ENCODE measurements around the gene UBL7. TPM values are rescaled to one million over a fixed set of nuclear protein-coding genes. Genes with fewer than 3 reads are reported as not detected.

UBL7 gene
- total and polyA plus RNA-seq, 2 donors (not counting 1 experiment from before 2014, with no cell fraction given), result 44.4 to 73.9 TPM

DNA sequence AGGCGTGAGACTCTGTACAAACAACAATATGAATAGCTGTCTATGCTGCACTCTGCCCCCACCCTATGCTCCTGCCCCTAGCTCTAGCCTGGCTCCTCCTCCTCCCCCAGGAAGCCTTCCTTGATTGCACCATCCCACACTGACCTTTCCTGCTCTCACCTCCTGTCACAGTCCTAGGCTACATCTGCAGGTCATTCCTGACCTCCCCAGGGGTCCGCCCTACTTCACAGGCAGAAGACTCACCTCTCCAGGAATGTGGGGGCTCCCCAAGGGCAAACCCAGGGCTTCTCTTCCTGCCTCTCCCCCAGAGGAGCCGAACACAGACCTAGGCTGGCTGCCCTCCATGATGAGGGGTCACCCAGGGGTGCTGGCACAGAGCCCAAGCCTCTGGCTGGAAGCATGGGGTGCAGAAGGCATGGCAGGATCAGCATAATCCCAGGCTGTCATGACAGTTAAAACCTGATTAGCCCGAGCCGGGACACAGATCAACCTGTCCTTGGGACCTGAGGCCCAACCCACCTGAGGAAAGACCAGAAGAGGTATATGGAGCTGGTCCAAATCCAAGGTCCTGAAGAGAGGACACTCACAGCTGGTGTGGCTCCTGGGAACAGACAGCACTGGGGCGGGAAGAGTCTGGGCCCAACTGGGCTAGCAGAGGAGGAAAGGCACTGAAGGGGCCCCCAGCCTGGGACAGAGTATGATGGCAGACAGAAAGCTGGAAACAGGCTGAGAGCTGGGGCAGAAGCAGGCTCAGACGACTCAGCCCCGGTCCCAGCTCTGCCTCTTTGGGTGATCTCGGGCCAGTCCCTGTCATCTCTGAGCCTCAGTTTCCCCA lies 33.1 kb downstream of the UBL7 start:
- Histone ChIP-seq H3K4me2 (replicated peaks; ENCODE audit: low read depth, low read length, poor library complexity, severe bottlenecking) (peak overlapping the region; percentile 91), H3K9ac (ENCODE audit: low read length) (peak overlapping the region; percentile 86), H3K79me2 (ENCODE audit: control insufficient read depth, insufficient read depth, low read length) (peaks cover 100% of the 10 kb centered on the region), H3K4me1 (ENCODE audit: control insufficient read depth in 2 of 2, insufficient read depth in 2 of 2, low read length in 2 of 2) (peaks cover 90 to 100% of the 10 kb centered on the region in 2 donors), H3K27ac (ENCODE audit: low read length in 2 of 2) (peak overlapping the region; percentile 9 to 75), H3K4me3 (ENCODE audit: control extremely low read depth in 1 of 5, extremely low read depth in 1 of 5, insufficient read depth in 1 of 5, low read depth in 2 of 5, low read length in 4 of 5) (peak overlapping the region in 2 of 5 experiments; percentile 27 to 82), H3K27me3 (replicated peaks in 1 of 4; ENCODE audit: control extremely low read depth in 1 of 4, control insufficient read depth in 3 of 4, insufficient read depth in 4 of 4, low read length in 3 of 4) (no peaks in the 10 kb centered on the region), H4K20me1 (ENCODE audit: control insufficient read depth, insufficient read depth, low read length, poor library complexity, severe bottlenecking) (peaks cover 83% of the 10 kb centered on the region), H3K9me3 (ENCODE audit: control extremely low read depth in 1 of 3, control insufficient read depth in 2 of 3, insufficient read depth in 1 of 3, low read length in 2 of 3) (no peaks in the 10 kb centered on the region), H2AFZ (ENCODE audit: insufficient read depth, low read depth, low read length, poor library complexity, severe bottlenecking) (no peak overlapping the region), H3K36me3 (replicated peaks in 1 of 2; ENCODE audit: control extremely low read depth in 1 of 2, control insufficient read depth in 1 of 2, extremely low read depth in 1 of 2, insufficient read depth in 2 of 2, low read length in 1 of 2) (peaks cover 0 to 29% of the 10 kb centered on the region in 2 experiments)
- peak overlapping the region; percentile 91 for H3K27ac Mint-ChIP-seq
- ChIA-PET CTCF (interaction anchor here (1.0 to 26.1 kb wide), 4 partner anchors 13 to 48 kb away, joined by 4 to 855 read pairs (median 46); no protein-coding TSS in a partner anchor), POLR2A (interaction anchor here (0.6 to 5.3 kb wide), 5 partner anchors 24 to 43 kb away, joined by 3 to 32 read pairs (median 4); no protein-coding TSS in a partner anchor)
- H3K27me3 Mint-ChIP-seq, result no peaks in the 10 kb centered on the region
- intact Hi-C loops (cut with micrococcal nuclease), result no loop called here
- no peaks in the 10 kb centered on the region for H3K9me3 Mint-ChIP-seq (ENCODE audit: insufficient read depth)
- H3K4me1 Mint-ChIP-seq, result peaks cover 97% of the 10 kb centered on the region
- DNase-seq (no peak), ATAC-seq (ENCODE audit: low read depth) (no peak)
- WGBS (ENCODE audit: insufficient coverage), result 57% methylated on average over 9 of the region's 9 CpGs
- no peak for TF ChIP-seq EZH2 (IDR thresholded peaks at IDR 0.05; ENCODE audit: borderline replicate concordance, insufficient read depth, low read depth, low read length, poor library complexity, severe bottlenecking)
- TF ChIP-seq, protein P1, sequence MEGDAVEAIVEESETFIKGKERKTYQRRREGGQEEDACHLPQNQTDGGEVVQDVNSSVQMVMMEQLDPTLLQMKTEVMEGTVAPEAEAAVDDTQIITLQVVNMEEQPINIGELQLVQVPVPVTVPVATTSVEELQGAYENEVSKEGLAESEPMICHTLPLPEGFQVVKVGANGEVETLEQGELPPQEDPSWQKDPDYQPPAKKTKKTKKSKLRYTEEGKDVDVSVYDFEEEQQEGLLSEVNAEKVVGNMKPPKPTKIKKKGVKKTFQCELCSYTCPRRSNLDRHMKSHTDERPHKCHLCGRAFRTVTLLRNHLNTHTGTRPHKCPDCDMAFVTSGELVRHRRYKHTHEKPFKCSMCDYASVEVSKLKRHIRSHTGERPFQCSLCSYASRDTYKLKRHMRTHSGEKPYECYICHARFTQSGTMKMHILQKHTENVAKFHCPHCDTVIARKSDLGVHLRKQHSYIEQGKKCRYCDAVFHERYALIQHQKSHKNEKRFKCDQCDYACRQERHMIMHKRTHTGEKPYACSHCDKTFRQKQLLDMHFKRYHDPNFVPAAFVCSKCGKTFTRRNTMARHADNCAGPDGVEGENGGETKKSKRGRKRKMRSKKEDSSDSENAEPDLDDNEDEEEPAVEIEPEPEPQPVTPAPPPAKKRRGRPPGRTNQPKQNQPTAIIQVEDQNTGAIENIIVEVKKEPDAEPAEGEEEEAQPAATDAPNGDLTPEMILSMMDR (IDR thresholded peaks at IDR 0.05), result no peak
- H3K4me3 Mint-ChIP-seq, result peak overlapping the region; percentile 96

All from B cell (primary cell).